ENCODE results near the gene SETBP1. TPM values are rescaled to one million over a fixed set of nuclear protein-coding genes. Genes with fewer than 3 reads are reported as not detected.

SETBP1 gene
- total and polyA plus RNA-seq, 2 of the 8 experiments (the other 6 are each of a cell fraction or from before 2014, with no cell fraction given) = 2.0 to 6.5 TPM

GRCh38 chr18:44915213-44915612, 234.5 kb downstream of the SETBP1 start:
- Histone ChIP-seq H3K27me3 (replicated peaks in 1 of 4; ENCODE audit: control insufficient read depth in 3 of 4, extremely low read depth in 1 of 4, insufficient read depth in 3 of 4, low read length in 3 of 4) (peaks cover 0 to 2% (median 0%) of the 10 kb centered on the region in 4 experiments; a peak in 1 of 7 replicates), H4K20me1 (replicated peaks in 1 of 2; ENCODE audit: control insufficient read depth in 1 of 2, insufficient read depth in 2 of 2, low read length in 2 of 2) (no peaks in the 10 kb centered on the region), H3K23ac (ENCODE audit: insufficient read length) (no peak overlapping the region), H3K79me1 (ENCODE audit: low read depth, low read length) (no peaks in the 10 kb centered on the region), H3K18ac (ENCODE audit: extremely low read depth, low read length) (no peak overlapping the region), H3K14ac (ENCODE audit: insufficient read length) (no peak overlapping the region), H4K5ac (ENCODE audit: insufficient read length, low read depth, low read length) (no peak overlapping the region), H2AK5ac (ENCODE audit: low read depth, low read length) (no peak overlapping the region), H2BK12ac (ENCODE audit: low read depth, low read length) (no peak overlapping the region), H3K4me1 (replicated peaks in 1 of 4; ENCODE audit: control insufficient read depth in 3 of 4, insufficient read depth in 4 of 4, low read length in 3 of 4) (no peaks in the 10 kb centered on the region), H3K9ac (replicated peaks in 1 of 4; ENCODE audit: extremely low read depth in 1 of 4, low read depth in 3 of 4, low read length in 3 of 4) (no peak overlapping the region), H2AFZ (ENCODE audit: low read length) (no peak overlapping the region), H3K4me3 (ENCODE audit: extremely low read depth in 1 of 4, insufficient read depth in 2 of 4, low read depth in 3 of 4, low read length in 4 of 4) (no peak overlapping the region), H3K9me3 (ENCODE audit: insufficient read depth in 2 of 2, low read depth in 1 of 2, low read length in 1 of 2) (no peaks in the 10 kb centered on the region), H2BK5ac (ENCODE audit: low read depth, low read length) (no peak overlapping the region), H2BK15ac (ENCODE audit: low read length) (no peak overlapping the region), H3K4ac (replicated peaks; ENCODE audit: insufficient read length, low read depth, low read length) (no peak overlapping the region), H3K23me2 (ENCODE audit: low read depth, low read length) (no peaks in the 10 kb centered on the region), H2BK20ac (ENCODE audit: low read length) (no peak overlapping the region), H3K56ac (replicated peaks; ENCODE audit: insufficient read length, low read depth, low read length) (no peak overlapping the region), H3K4me2 (ENCODE audit: insufficient read depth in 1 of 2, low read depth in 2 of 2, low read length in 2 of 2) (no peak overlapping the region), H2BK120ac (replicated peaks; ENCODE audit: low read depth, low read length) (no peak overlapping the region), H3K27ac (ENCODE audit: low read depth, low read length) (no peak overlapping the region), H4K8ac (ENCODE audit: extremely low read depth, insufficient read depth, low read length) (no peak overlapping the region), H4K91ac (replicated peaks; ENCODE audit: insufficient read length, low read length) (no peak overlapping the region), H3K79me2 (ENCODE audit: control insufficient read depth in 1 of 2, insufficient read depth in 2 of 2, low read length in 2 of 2) (no peaks in the 10 kb centered on the region), H3K36me3 (ENCODE audit: control insufficient read depth in 2 of 4, insufficient read depth in 4 of 4, low read length in 3 of 4) (no peaks in the 10 kb centered on the region)
- WGBS, 2 experiments (ENCODE audit: extremely low coverage in 1 of 2, insufficient coverage in 1 of 2, insufficient read length in 1 of 2, insufficient replicate concordance in 2 of 2, low coverage in 1 of 2, low lambda C conversion rate in 2 of 2, missing lambda C conversion rate in 1 of 2) = 90% methylated on average over 2 of the region's 2 CpGs; no CpG with 5 or more reads in 1 of the 2 experiments
- ChIA-PET POLR2A (ENCODE audit: partially characterized antibody) (no interaction called here), CTCF (ENCODE audit: partially characterized antibody) (interaction anchor here (1.3 kb wide), 2 partner anchors 14 to 336 kb away, joined by 3 to 5 read pairs; no protein-coding TSS in a partner anchor)
- DNase-seq (ENCODE audit: low read depth in 1 of 2, low spot score in 2 of 2) (no peak), FAIRE-seq (no peak)
- TF ChIP-seq SUZ12 (IDR thresholded peaks at IDR 0.05; ENCODE audit: low read length) = no peak
- no peak for TF ChIP-seq SIN3A (conservative IDR thresholded peaks at IDR 0.05 in 1 of 2, IDR thresholded peaks at IDR 0.05 in 1 of 2; ENCODE audit: low read depth in 1 of 2, low read length in 2 of 2)
- TF ChIP-seq RBBP5 (IDR thresholded peaks at IDR 0.05; ENCODE audit: borderline replicate concordance, low read depth, low read length) = no peak
- no peak for TF ChIP-seq ATF2 (IDR thresholded peaks at IDR 0.05; ENCODE audit: low read length)
- TF ChIP-seq RFX5 (IDR thresholded peaks at IDR 0.05; ENCODE audit: borderline replicate concordance, low read depth, low read length) = no peak
- TF ChIP-seq BACH1 (IDR thresholded peaks at IDR 0.05; ENCODE audit: low read length) = no peak
- no peak for TF ChIP-seq PHF8 (conservative IDR thresholded peaks at IDR 0.05; ENCODE audit: low read depth, low read length)
- TF ChIP-seq CHD2 (IDR thresholded peaks at IDR 0.05; ENCODE audit: low read length) = no peak
- TF ChIP-seq SP4 (IDR thresholded peaks at IDR 0.05; ENCODE audit: low read length) = no peak
- TF ChIP-seq SIX5 (IDR thresholded peaks at IDR 0.05; ENCODE audit: low read depth, low read length) = no peak

All from H1 (cell line).